Measurements from ENCODE around the gene AK5.

Gene AK5

GRCh38 chr1:77556045-77556444 is 274.2 kb downstream of the AK5 start:
- Mint-ChIP-seq H3K9me3 (no peaks in the 10 kb centered on the region), H3K4me1 (peaks cover 5% of the 10 kb centered on the region), H3K4me3 (no peak overlapping the region), H3K27me3 (no peaks in the 10 kb centered on the region), H3K27ac (no peak overlapping the region)
- ATAC-seq, result no peak
- DNase-seq, result no peak

GRCh38 chr1:77557053-77557452 is 275.2 kb downstream of the AK5 start:
- Mint-ChIP-seq H3K4me3 (no peak overlapping the region), H3K27ac (no peak overlapping the region), H3K27me3 (no peaks in the 10 kb centered on the region), H3K9me3 (no peaks in the 10 kb centered on the region), H3K4me1 (peaks cover 5% of the 10 kb centered on the region)
- DNase-seq, result no peak
- no peak for ATAC-seq

- Mint-ChIP-seq H3K4me1 (peaks cover 5% of the 10 kb centered on the region), H3K9me3 (no peaks in the 10 kb centered on the region), H3K27ac (peak overlapping the region in 1 of 2 donors; percentile 25), H3K27me3 (no peaks in the 10 kb centered on the region), H3K4me3 (no peak overlapping the region)
- DNase-seq (no peak), ATAC-seq (no peak)
These were observed 276.9 kb downstream of the AK5 start for GRCh38 chr1:77558591-77559164.

- DNase-seq (no peak), ATAC-seq (no peak)
- H3K4me1 Mint-ChIP-seq, result peaks cover 5% of the 10 kb centered on the region
- no peaks in the 10 kb centered on the region for H3K27me3 Mint-ChIP-seq
- H3K4me3 Mint-ChIP-seq, result no peak overlapping the region
- H3K9me3 Mint-ChIP-seq, result no peaks in the 10 kb centered on the region
- peak overlapping the region in 1 of 2 donors; percentile 23 for H3K27ac Mint-ChIP-seq
These were observed 278.9 kb downstream of the AK5 start for GRCh38 chr1:77560741-77561140.

GRCh38 chr1:77562596-77563150 is 280.9 kb downstream of the AK5 start:
- Mint-ChIP-seq H3K27ac (no peak overlapping the region), H3K9me3 (no peaks in the 10 kb centered on the region), H3K4me1 (no peaks in the 10 kb centered on the region), H3K27me3 (no peaks in the 10 kb centered on the region), H3K4me3 (no peak overlapping the region)
- no peak for DNase-seq
- ATAC-seq, result no peak

- Mint-ChIP-seq H3K4me1 (no peaks in the 10 kb centered on the region), H3K27me3 (no peaks in the 10 kb centered on the region), H3K27ac (peak overlapping the region; percentile 43 to 50), H3K4me3 (no peak overlapping the region), H3K9me3 (no peaks in the 10 kb centered on the region)
- DNase-seq (no peak), ATAC-seq (no peak)
These were observed 283.5 kb downstream of the AK5 start for GRCh38 chr1:77565321-77565720.

GRCh38 chr1:77571642-77572041 is 289.8 kb downstream of the AK5 start:
- no peak overlapping the region for H3K4me3 Mint-ChIP-seq

GRCh38 chr1:77579547-77579946 is 297.7 kb downstream of the AK5 start:
- Mint-ChIP-seq H3K4me1 (no peaks in the 10 kb centered on the region), H3K4me3 (no peak overlapping the region), H3K27ac (no peak overlapping the region)

More at GRCh38 chr1:77571642-77572041, 289.8 kb downstream of the AK5 start:
- DNase-seq, result no peak
- H3K9me3 Mint-ChIP-seq, result no peaks in the 10 kb centered on the region
- no peaks in the 10 kb centered on the region for H3K27me3 Mint-ChIP-seq
- no peak for ATAC-seq
- H3K4me1 Mint-ChIP-seq, result no peaks in the 10 kb centered on the region
- no peak overlapping the region for H3K27ac Mint-ChIP-seq

GRCh38 chr1:77582905-77583304 is 301.1 kb downstream of the AK5 start:
- no peaks in the 10 kb centered on the region for H3K9me3 Mint-ChIP-seq
- peak overlapping the region in 1 of 2 donors; percentile 87 for H3K27ac Mint-ChIP-seq
- H3K4me3 Mint-ChIP-seq, result no peak overlapping the region
- ATAC-seq (no peak), DNase-seq (no peak)
- H3K27me3 Mint-ChIP-seq, result no peaks in the 10 kb centered on the region
- H3K4me1 Mint-ChIP-seq, result peaks cover 6% of the 10 kb centered on the region

More at GRCh38 chr1:77579547-77579946, 297.7 kb downstream of the AK5 start:
- no peak for ATAC-seq
- H3K9me3 Mint-ChIP-seq, result no peaks in the 10 kb centered on the region
- H3K27me3 Mint-ChIP-seq, result no peaks in the 10 kb centered on the region
- DNase-seq, result no peak

GRCh38 chr1:77583483-77583882 is 301.7 kb downstream of the AK5 start:
- Mint-ChIP-seq H3K27ac (no peak overlapping the region), H3K4me1 (peaks cover 6% of the 10 kb centered on the region), H3K27me3 (no peaks in the 10 kb centered on the region), H3K4me3 (no peak overlapping the region), H3K9me3 (no peaks in the 10 kb centered on the region)
- DNase-seq (no peak), ATAC-seq (no peak)

GRCh38 chr1:77584884-77585283 is 303.1 kb downstream of the AK5 start:
- Mint-ChIP-seq H3K27ac (peak overlapping the region; percentile 2 to 78), H3K9me3 (no peaks in the 10 kb centered on the region), H3K4me1 (peaks cover 6% of the 10 kb centered on the region)

GRCh38 chr1:77585610-77586314 is 303.9 kb downstream of the AK5 start:
- Mint-ChIP-seq H3K27me3 (no peaks in the 10 kb centered on the region), H3K9me3 (no peaks in the 10 kb centered on the region), H3K4me1 (peaks cover 6% of the 10 kb centered on the region), H3K27ac (peak overlapping the region; percentile 9 to 37), H3K4me3 (no peak overlapping the region)
- ATAC-seq (no peak), DNase-seq (no peak)

More at GRCh38 chr1:77584884-77585283, 303.1 kb downstream of the AK5 start:
- ATAC-seq, result no peak
- Mint-ChIP-seq H3K4me3 (no peak overlapping the region), H3K27me3 (no peaks in the 10 kb centered on the region)
- no peak for DNase-seq

- ATAC-seq (no peak), DNase-seq (no peak)
- peaks cover 17% of the 10 kb centered on the region for H3K4me1 Mint-ChIP-seq
- no peak overlapping the region for H3K27ac Mint-ChIP-seq
- H3K9me3 Mint-ChIP-seq, result no peaks in the 10 kb centered on the region
- no peak overlapping the region for H3K4me3 Mint-ChIP-seq
- no peaks in the 10 kb centered on the region for H3K27me3 Mint-ChIP-seq
These were observed 307.4 kb downstream of the AK5 start for GRCh38 chr1:77589231-77589630.

- no peak overlapping the region for H3K4me3 Mint-ChIP-seq
- peaks cover 22% of the 10 kb centered on the region for H3K4me1 Mint-ChIP-seq
- H3K9me3 Mint-ChIP-seq, result no peaks in the 10 kb centered on the region
- DNase-seq (no peak), ATAC-seq (no peak)
- H3K27me3 Mint-ChIP-seq, result no peaks in the 10 kb centered on the region
- no peak overlapping the region for H3K27ac Mint-ChIP-seq
These were observed 308.8 kb downstream of the AK5 start for GRCh38 chr1:77590651-77591050.

GRCh38 chr1:77592906-77593305 is 311.1 kb downstream of the AK5 start:
- no peaks in the 10 kb centered on the region for H3K9me3 Mint-ChIP-seq
- ATAC-seq (no peak), DNase-seq (no peak)
- H3K4me1 Mint-ChIP-seq, result peaks cover 32% of the 10 kb centered on the region
- no peak overlapping the region for H3K4me3 Mint-ChIP-seq
- no peaks in the 10 kb centered on the region for H3K27me3 Mint-ChIP-seq
- no peak overlapping the region for H3K27ac Mint-ChIP-seq

GRCh38 chr1:77594366-77595112 is 312.7 kb downstream of the AK5 start:
- DNase-seq (no peak), ATAC-seq (no peak)
- no peaks in the 10 kb centered on the region for H3K9me3 Mint-ChIP-seq
- H3K27me3 Mint-ChIP-seq, result no peaks in the 10 kb centered on the region
- no peak overlapping the region for H3K4me3 Mint-ChIP-seq
- peak overlapping the region in 1 of 2 donors; percentile 59 for H3K27ac Mint-ChIP-seq
- H3K4me1 Mint-ChIP-seq, result peaks cover 32% of the 10 kb centered on the region
